Stomach (tissue), 9 donors: ENCODE results near the gene SMIM14. TPM values are rescaled to one million over a fixed set of nuclear protein-coding genes. Genes with fewer than 3 reads are reported as not detected.
"Not testable (repeated sequence)": the region's sequence is repeated elsewhere in the genome, so short reads cannot be mapped to it uniquely, and the experiment has no call there.

ENCODE experiments used
- DNase-seq, 2 donors: peaks; one replicate each; pipeline versions ENCODE4 v3.0.0 to v3.0.0-alpha.2; 2013 to 2019
- H3K27ac ChIP-seq, 5 donors: fragments of 200-600 bp in 4 of 5; sonication (generic) in 4 of 5; one replicate each; pipeline ENCODE4 v1.5.1; 2013 to 2019; ENCODE audit warnings: mild to moderate bottlenecking in 1 of 5, moderate library complexity in 1 of 5
- H3K27me3 ChIP-seq, 3 donors: fragments of 200-600 bp; sonication (generic); one replicate each; pipeline ENCODE4 v1.5.1; 2017 to 2019; ENCODE audit warnings: mixed run types in 1 of 3
- H3K36me3 ChIP-seq, 4 donors: fragments of 200-600 bp; sonication (generic); 1 replicate in 3 of 4; 2 replicates in 1 of 4; pipeline ENCODE4 v1.5.1; 2016 to 2019
- H3K4me1 ChIP-seq, 4 donors: fragments of 200-600 bp; sonication (generic); one replicate each; pipeline ENCODE4 v1.5.1; 2016 to 2019
- H3K4me3 ChIP-seq, 4 donors: fragments of 200-600 bp; sonication (generic) in 3 of 4; one replicate each; pipeline ENCODE4 v1.5.1; 2016 to 2019; ENCODE audit warnings: mild to moderate bottlenecking in 1 of 4
- H3K9me3 ChIP-seq, 4 donors: fragments of 200-600 bp; sonication (generic); one replicate each; pipeline ENCODE4 v1.5.1; 2016 to 2019
- CTCF ChIP-seq, 7 experiments: fragments of 450-650 bp in 4 of 7; fragments of 200-600 bp in 3 of 7; sonication (generic) in 3 of 7; IDR thresholded peaks; one replicate each; pipeline ENCODE4 v1.5.1; 2016 to 2019; ENCODE audit warnings: antibody characterized with exemption in 7 of 7, control low read depth in 2 of 7, mild to moderate bottlenecking in 1 of 7
- EP300 ChIP-seq: sonication (generic); formaldehyde crosslinking; IDR thresholded peaks from one replicate; pipeline ENCODE4 v1.6.1; 2017; ENCODE audit warnings: antibody characterized with exemption
- POLR2A ChIP-seq, 4 donors: fragments of 450-650 bp; IDR thresholded peaks; one replicate each; pipeline ENCODE4 v1.6.1; 2016; ENCODE audit warnings: antibody characterized with exemption in 4 of 4, control low read depth in 2 of 4, mild to moderate bottlenecking in 1 of 4, moderate library complexity in 1 of 4
- POLR2AphosphoS5 ChIP-seq, 3 donors: sonication (generic); formaldehyde crosslinking; IDR thresholded peaks; one replicate each; pipeline ENCODE4 v1.6.1; 2016; ENCODE audit warnings: antibody characterized with exemption in 3 of 3
- WGBS, 5 donors: extraction: QIAGEN DNeasy Blood & Tissue Kit in 3 of 5; methylation state at CpG; one replicate each; pipeline versions ENCODE4 v1.1.5 to v1.1.7; 2013 to 2018; 5-methylcytosine and 5-hydroxymethylcytosine counted together
- intact Hi-C: fragments of 100-400 bp; cut with DNase I; formaldehyde crosslinking; loops from one replicate; pipeline ENCODE4 v1.15.1; 2023; ENCODE audit warnings: low total_unique reads
- polyA plus RNA-seq, 3 donors: library from polyadenylated mRNA; stranded (reverse); fragments of 200-250 nt; gene quantifications; one replicate each; pipeline ENCODE4 v1.2.3, GENCODE V29; 2013
- total RNA-seq, 5 donors: library from RNA; depleted of rRNA; stranded (reverse); fragments of >200 nt; gene quantifications; one replicate each; pipeline versions ENCODE4 v1.1.0 to v1.2.3, GENCODE V29; 2014 to 2016
- donor health status: healthy with polysubstance abuse.
- donor health status: Bipolar disorder and iron deficiency.
- donor health status: healthy.

Gene SMIM14
- total and polyA plus RNA-seq, 8 donors: 11.1 to 83.6 (median 32.7) TPM

GRCh38 chr4:39658756-39659155 lies 20.1 kb upstream of the SMIM14 start:
- no peaks in the 10 kb centered on the region for H3K27me3 ChIP-seq
- no peaks in the 10 kb centered on the region for H3K4me1 ChIP-seq
- no peak for TF ChIP-seq POLR2AphosphoS5 (IDR thresholded peaks at IDR 0.05)
- peak in 2 of 7 experiments; percentile 20 to 41 for TF ChIP-seq CTCF (IDR thresholded peaks at IDR 0.05)
- H3K36me3 ChIP-seq: no peaks in the 10 kb centered on the region
- 58 to 81% (median 66%) methylated on average over 3 of the region's 3 CpGs for WGBS, 5 donors
- no peak for DNase-seq
- H3K27ac ChIP-seq: no peak overlapping the region
- no peak overlapping the region for H3K4me3 ChIP-seq
- intact Hi-C loops: no loop called here
- no peaks in the 10 kb centered on the region for H3K9me3 ChIP-seq

GRCh38 chr4:39657465-39657864 lies 18.8 kb upstream of the SMIM14 start:
- no peak for DNase-seq
- no peak for TF ChIP-seq POLR2AphosphoS5 (IDR thresholded peaks at IDR 0.05)
- TF ChIP-seq EP300: no peak
- no peak for TF ChIP-seq CTCF (IDR thresholded peaks at IDR 0.05)
- TF ChIP-seq POLR2A (IDR thresholded peaks at IDR 0.05): no peak
- Histone ChIP-seq H3K4me3 (no peak overlapping the region), H3K4me1 (no peaks in the 10 kb centered on the region), H3K27me3 (no peaks in the 10 kb centered on the region), H3K9me3 (no peaks in the 10 kb centered on the region), H3K27ac (no peak overlapping the region), H3K36me3 (no peaks in the 10 kb centered on the region)
- intact Hi-C loops: no loop called here
- WGBS, 5 donors: 80 to 91% (median 87%) methylated on average over 6 of the region's 6 CpGs

GRCh38 chr4:39656638-39657037 lies 18.0 kb upstream of the SMIM14 start:
- H3K36me3 ChIP-seq, H3K4me3 ChIP-seq, DNase-seq, H3K4me1 ChIP-seq, intact Hi-C loops, H3K9me3 ChIP-seq, H3K27me3 ChIP-seq: not testable (repeated sequence)
- peak overlapping the region in 3 of 5 donors; percentile 39 to 65 (median 44) for H3K27ac ChIP-seq
- WGBS, 5 donors: 93 to 95% (median 94%) methylated on average over 5 of the region's 5 CpGs

- TF ChIP-seq POLR2AphosphoS5 (IDR thresholded peaks at IDR 0.05) (peak in 2 of 3 donors; percentile 39 to 48), CTCF (IDR thresholded peaks at IDR 0.05) (no peak), EP300 (no peak)
Measured at GRCh38 chr4:39655876-39656275, 17.2 kb upstream of the SMIM14 start.

GRCh38 chr4:39655211-39655610 lies 16.5 kb upstream of the SMIM14 start:
- no peak for TF ChIP-seq POLR2A (IDR thresholded peaks at IDR 0.05)
- TF ChIP-seq POLR2AphosphoS5 (IDR thresholded peaks at IDR 0.05): no peak
- TF ChIP-seq EP300: no peak
- TF ChIP-seq CTCF (IDR thresholded peaks at IDR 0.05): no peak
- intact Hi-C loops: no loop called here
- H3K27ac ChIP-seq: peak overlapping the region in 4 of 5 donors; percentile 18 to 65 (median 55)
- H3K4me3 ChIP-seq: no peak overlapping the region
- no peaks in the 10 kb centered on the region for H3K9me3 ChIP-seq
- no peaks in the 10 kb centered on the region for H3K36me3 ChIP-seq
- DNase-seq: no peak
- H3K4me1 ChIP-seq: no peaks in the 10 kb centered on the region
- H3K27me3 ChIP-seq: no peaks in the 10 kb centered on the region

More at GRCh38 chr4:39655876-39656275, 17.2 kb upstream of the SMIM14 start:
- intact Hi-C loops: no loop called here
- Histone ChIP-seq H3K4me1 (no peaks in the 10 kb centered on the region), H3K27me3 (no peaks in the 10 kb centered on the region), H3K27ac (peak overlapping the region in 4 of 5 donors; percentile 18 to 65 (median 55)), H3K4me3 (no peak overlapping the region), H3K9me3 (no peaks in the 10 kb centered on the region), H3K36me3 (no peaks in the 10 kb centered on the region)
- 59 to 68% (median 60%) methylated on average over 3 of the region's 3 CpGs for WGBS, 5 donors
- no peak for DNase-seq

GRCh38 chr4:39651586-39651985 lies 12.9 kb upstream of the SMIM14 start:
- H3K9me3 ChIP-seq, DNase-seq, H3K4me3 ChIP-seq, H3K27me3 ChIP-seq, H3K4me1 ChIP-seq, intact Hi-C loops, H3K36me3 ChIP-seq, H3K27ac ChIP-seq: not testable (repeated sequence)
- WGBS, 5 donors: 91 to 100% (median 93%) methylated on average over 4 of the region's 4 CpGs
